Measurements from ENCODE around the gene DESI1.

The DESI1 gene

DNA sequence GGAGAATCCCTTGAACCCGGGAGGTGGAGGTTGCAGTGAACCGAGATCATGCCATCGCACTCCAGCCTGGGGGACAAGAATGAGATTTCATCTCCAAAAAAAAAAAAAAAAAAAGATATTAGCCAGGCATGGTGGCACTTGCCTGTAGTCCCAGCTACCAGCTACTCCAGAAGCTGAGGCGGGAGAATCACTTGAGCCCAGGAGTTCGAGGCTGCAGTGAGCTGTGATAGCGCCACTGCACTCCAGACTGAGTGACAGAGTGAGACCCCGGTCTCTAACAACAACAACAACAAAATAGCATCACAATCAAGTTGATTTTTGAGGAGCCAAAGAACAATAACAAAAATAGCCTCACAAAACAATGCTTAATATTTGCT is 33.5 kb downstream of the DESI1 start:
- peaks cover 3 to 37% of the 10 kb centered on the region in 2 experiments; a peak in 2 of 3 replicates for H3K36me3 ChIP-seq (ENCODE audit: control insufficient read depth in 2 of 2, insufficient read depth in 1 of 2, low read length in 2 of 2)
- H3K27ac ChIP-seq (ENCODE audit: extremely low read depth, low read depth, low read length), result no peak overlapping the region
- TF ChIP-seq, protein P1, sequence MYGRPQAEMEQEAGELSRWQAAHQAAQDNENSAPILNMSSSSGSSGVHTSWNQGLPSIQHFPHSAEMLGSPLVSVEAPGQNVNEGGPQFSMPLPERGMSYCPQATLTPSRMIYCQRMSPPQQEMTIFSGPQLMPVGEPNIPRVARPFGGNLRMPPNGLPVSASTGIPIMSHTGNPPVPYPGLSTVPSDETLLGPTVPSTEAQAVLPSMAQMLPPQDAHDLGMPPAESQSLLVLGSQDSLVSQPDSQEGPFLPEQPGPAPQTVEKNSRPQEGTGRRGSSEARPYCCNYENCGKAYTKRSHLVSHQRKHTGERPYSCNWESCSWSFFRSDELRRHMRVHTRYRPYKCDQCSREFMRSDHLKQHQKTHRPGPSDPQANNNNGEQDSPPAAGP (tag by site-specific recombination; IDR thresholded peaks at IDR 0.05), result no peak
- TF ChIP-seq, protein P2, sequence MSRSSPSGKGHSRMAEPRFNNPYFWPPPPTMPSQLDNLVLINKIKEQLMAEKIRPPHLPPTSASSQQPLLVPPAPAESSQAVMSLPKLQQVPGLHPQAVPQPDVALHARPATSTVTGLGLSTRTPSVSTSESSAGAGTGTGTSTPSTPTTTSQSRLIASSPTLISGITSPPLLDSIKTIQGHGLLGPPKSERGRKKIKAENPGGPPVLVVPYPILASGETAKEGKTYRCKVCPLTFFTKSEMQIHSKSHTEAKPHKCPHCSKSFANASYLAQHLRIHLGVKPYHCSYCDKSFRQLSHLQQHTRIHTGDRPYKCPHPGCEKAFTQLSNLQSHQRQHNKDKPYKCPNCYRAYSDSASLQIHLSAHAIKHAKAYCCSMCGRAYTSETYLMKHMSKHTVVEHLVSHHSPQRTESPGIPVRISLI (tag by site-specific recombination; IDR thresholded peaks at IDR 0.05), result peak; percentile 48; the same call in 1 of the 2 replicates
- TF ChIP-seq OSR2 (tag by site-specific recombination; IDR thresholded peaks at IDR 0.05) (peak; percentile 69), ZNF2 (tag by site-specific recombination; IDR thresholded peaks at IDR 0.05) (no peak), ZNF394 (tag by site-specific recombination; IDR thresholded peaks at IDR 0.05; ENCODE audit: borderline replicate concordance) (peak; percentile 80; the same call in 1 of the 2 replicates)
- H3K9me3 ChIP-seq (ENCODE audit: control insufficient read depth, insufficient read depth, low read depth, low read length), result no peaks in the 10 kb centered on the region
- H3K4me1 ChIP-seq (ENCODE audit: control insufficient read depth, insufficient read depth, low read length), result peaks cover 12% of the 10 kb centered on the region
- CTCF ChIA-PET, result interaction anchor here (0.7 to 4.7 kb wide), 3 partner anchors 9 to 79 kb away, joined by 3 to 23 read pairs (median 6); no protein-coding TSS in a partner anchor
- H3K4me3 ChIP-seq (ENCODE audit: low read depth, low read length), result no peak overlapping the region
- POLR2A ChIA-PET, result interaction anchor here (0.6 to 0.7 kb wide), 3 partner anchors 21 to 110 kb away, joined by 4 to 6 read pairs (median 4); no protein-coding TSS in a partner anchor

DNA sequence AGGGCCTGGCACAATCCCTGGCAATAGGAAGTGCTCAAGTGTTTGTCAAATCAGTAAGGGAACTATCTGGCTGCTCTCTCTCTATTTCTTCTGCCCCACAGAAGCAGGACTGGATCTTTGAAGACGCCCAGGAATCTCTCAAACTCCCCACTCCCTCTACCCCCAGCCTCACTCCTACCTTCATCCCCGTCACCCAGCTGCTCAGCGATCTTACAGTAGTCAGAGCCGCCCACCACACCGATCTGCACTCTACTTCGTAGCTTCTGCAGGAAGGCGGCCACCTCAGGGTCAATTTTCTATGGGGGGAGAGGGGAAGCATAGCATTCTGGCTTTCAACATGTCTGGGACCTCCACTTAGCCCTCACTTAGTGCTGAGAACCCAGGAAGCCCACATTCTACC is 34.9 kb downstream of the DESI1 start:
- peaks cover 8 to 41% of the 10 kb centered on the region in 2 experiments; a peak in 2 of 3 replicates for H3K36me3 ChIP-seq (ENCODE audit: control insufficient read depth in 2 of 2, insufficient read depth in 1 of 2, low read length in 2 of 2)
- no peak overlapping the region for H3K27ac ChIP-seq (ENCODE audit: extremely low read depth, low read depth, low read length)
- ChIA-PET CTCF (no interaction called here), POLR2A (interaction anchor here (1.1 kb wide), 1 partner anchor 15 kb away, joined by 4 read pairs; no protein-coding TSS in a partner anchor)
- H3K9me3 ChIP-seq (ENCODE audit: control insufficient read depth, insufficient read depth, low read depth, low read length), result no peaks in the 10 kb centered on the region
- TF ChIP-seq ZNF624 (tag by site-specific recombination; IDR thresholded peaks at IDR 0.05) (no peak), EGR2 (tag by site-specific recombination; IDR thresholded peaks at IDR 0.05; ENCODE audit: low read depth) (peak; percentile 71; the same call in 1 of the 2 replicates), ZFHX2 (tag by site-specific recombination; conservative IDR thresholded peaks at IDR 0.05) (0 out of 2 replicates have a peak, but pooled peaks have one; percentile 6)
- H3K4me3 ChIP-seq (ENCODE audit: low read depth, low read length), result no peak overlapping the region
- peaks cover 12% of the 10 kb centered on the region for H3K4me1 ChIP-seq (ENCODE audit: control insufficient read depth, insufficient read depth, low read length)

DNA sequence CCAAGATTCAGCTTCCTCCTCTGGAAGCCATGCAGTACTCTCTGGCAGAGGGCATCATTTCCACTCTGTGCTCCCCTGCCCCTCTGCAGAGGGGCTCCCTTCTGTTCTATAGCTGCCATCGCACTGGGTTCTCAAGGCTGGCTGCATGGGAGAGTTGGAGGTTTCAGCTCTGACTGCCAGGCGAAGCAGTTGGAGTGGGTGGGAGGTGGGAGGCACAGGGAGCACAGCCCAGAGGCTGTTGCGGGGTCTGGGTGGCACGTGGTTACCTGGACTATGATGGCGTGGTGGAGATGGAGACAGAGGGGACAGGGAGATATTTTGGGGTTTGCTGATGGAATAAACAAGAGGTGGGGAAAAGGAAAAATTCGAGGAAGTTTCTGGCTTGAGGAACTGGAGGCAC is 36.0 kb downstream of the DESI1 start:
- CTCF ChIA-PET, result interaction anchor here (1.1 kb wide), 1 partner anchor 13 kb away, joined by 4 read pairs; no protein-coding TSS in a partner anchor

DNA sequence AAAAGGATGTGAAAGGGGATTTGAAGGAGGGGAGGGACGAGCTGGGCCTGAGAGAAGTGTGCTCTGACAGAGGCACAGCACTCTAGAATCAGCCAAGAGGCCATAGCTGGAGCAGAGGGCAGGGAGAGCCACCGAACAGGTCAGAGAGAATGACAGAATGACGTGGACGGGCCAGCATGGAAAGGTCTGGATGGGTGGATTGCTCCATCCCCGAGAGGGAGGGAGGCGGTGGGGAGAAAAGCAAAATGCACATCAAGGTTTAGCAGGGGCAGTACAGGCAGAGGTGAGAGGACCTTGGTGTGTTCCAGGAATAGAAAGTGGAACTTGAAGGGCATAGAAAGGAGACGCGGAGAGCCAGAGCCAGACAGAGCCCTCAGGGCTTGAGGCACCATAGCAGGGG is 38.1 kb downstream of the DESI1 start:
- POLR2A ChIA-PET, result interaction anchor here (1.3 kb wide), 1 partner anchor 10 kb away, joined by 6 read pairs; no protein-coding TSS in a partner anchor
- peaks cover 8 to 70% of the 10 kb centered on the region in 2 experiments; a peak in 2 of 3 replicates for H3K36me3 ChIP-seq (ENCODE audit: control insufficient read depth in 2 of 2, insufficient read depth in 1 of 2, low read length in 2 of 2)
- no peaks in the 10 kb centered on the region for H3K9me3 ChIP-seq (ENCODE audit: control insufficient read depth, insufficient read depth, low read depth, low read length)
- CTCF ChIA-PET, result interaction anchor here (0.7 to 1.8 kb wide), 3 partner anchors 14 to 156 kb away, joined by 5 read pairs; no protein-coding TSS in a partner anchor
- H3K4me1 ChIP-seq (ENCODE audit: control insufficient read depth, insufficient read depth, low read length), result peaks cover 4% of the 10 kb centered on the region
- H3K4me3 ChIP-seq (ENCODE audit: low read depth, low read length), result no peak overlapping the region
- no peak overlapping the region for H3K27ac ChIP-seq (ENCODE audit: extremely low read depth, low read depth, low read length)
- TF ChIP-seq ZNF585B (tag by site-specific recombination; IDR thresholded peaks at IDR 0.05) (no peak), ZNF701 (tag by site-specific recombination; IDR thresholded peaks at IDR 0.05) (no peak), ZNF133 (tag by site-specific recombination; IDR thresholded peaks at IDR 0.05) (no peak), ZBTB21 (tag by site-specific recombination; IDR thresholded peaks at IDR 0.05) (no peak), ZNF19 (tag by site-specific recombination; IDR thresholded peaks at IDR 0.05; ENCODE audit: low read depth) (no peak), ZNF596 (tag by site-specific recombination; IDR thresholded peaks at IDR 0.05) (no peak), ZNF76 (tag by site-specific recombination; IDR thresholded peaks at IDR 0.05; ENCODE audit: borderline replicate concordance, low read depth) (no peak), ZNF350 (tag by site-specific recombination; IDR thresholded peaks at IDR 0.05) (no peak), IKZF3 (tag by site-specific recombination; IDR thresholded peaks at IDR 0.05) (no peak), EGR2 (tag by site-specific recombination; IDR thresholded peaks at IDR 0.05; ENCODE audit: low read depth) (no peak), ZNF514 (tag by site-specific recombination; IDR thresholded peaks at IDR 0.05) (no peak), ZNF155 (tag by site-specific recombination; IDR thresholded peaks at IDR 0.05) (no peak), ZNF560 (tag by site-specific recombination; IDR thresholded peaks at IDR 0.05; ENCODE audit: borderline replicate concordance) (no peak), ZEB2 (tag by site-specific recombination; IDR thresholded peaks at IDR 0.05) (no peak), ZNF37A (tag by site-specific recombination; IDR thresholded peaks at IDR 0.05) (no peak)
- TF ChIP-seq, protein P3, sequence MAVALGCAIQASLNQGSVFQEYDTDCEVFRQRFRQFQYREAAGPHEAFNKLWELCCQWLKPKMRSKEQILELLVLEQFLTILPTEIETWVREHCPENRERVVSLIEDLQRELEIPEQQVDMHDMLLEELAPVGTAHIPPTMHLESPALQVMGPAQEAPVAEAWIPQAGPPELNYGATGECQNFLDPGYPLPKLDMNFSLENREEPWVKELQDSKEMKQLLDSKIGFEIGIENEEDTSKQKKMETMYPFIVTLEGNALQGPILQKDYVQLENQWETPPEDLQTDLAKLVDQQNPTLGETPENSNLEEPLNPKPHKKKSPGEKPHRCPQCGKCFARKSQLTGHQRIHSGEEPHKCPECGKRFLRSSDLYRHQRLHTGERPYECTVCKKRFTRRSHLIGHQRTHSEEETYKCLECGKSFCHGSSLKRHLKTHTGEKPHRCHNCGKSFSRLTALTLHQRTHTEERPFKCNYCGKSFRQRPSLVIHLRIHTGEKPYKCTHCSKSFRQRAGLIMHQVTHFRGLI (tag by site-specific recombination; IDR thresholded peaks at IDR 0.05), result no peak

More for the DNA sequence above, 36.0 kb downstream of the DESI1 start:
- H3K27ac ChIP-seq (ENCODE audit: extremely low read depth, low read depth, low read length), result no peak overlapping the region
- POLR2A ChIA-PET, result interaction anchor here (1.1 kb wide), 1 partner anchor 36 kb away, joined by 4 read pairs; the partner anchor contains the start of genes DESI1 and XRCC6
- H3K4me1 ChIP-seq (ENCODE audit: control insufficient read depth, insufficient read depth, low read length), result peaks cover 12% of the 10 kb centered on the region
- H3K9me3 ChIP-seq (ENCODE audit: control insufficient read depth, insufficient read depth, low read depth, low read length), result no peaks in the 10 kb centered on the region
- H3K4me3 ChIP-seq (ENCODE audit: low read depth, low read length), result no peak overlapping the region
- TF ChIP-seq ZNF175 (tag by site-specific recombination; IDR thresholded peaks at IDR 0.05) (no peak), PRDM1 (tag by site-specific recombination; IDR thresholded peaks at IDR 0.05) (no peak), ZNF585B (tag by site-specific recombination; IDR thresholded peaks at IDR 0.05) (no peak), ZFHX2 (tag by site-specific recombination; conservative IDR thresholded peaks at IDR 0.05) (peak; percentile 78), ZNF600 (tag by site-specific recombination; IDR thresholded peaks at IDR 0.05) (no peak), ZNF341 (tag by site-specific recombination; IDR thresholded peaks at IDR 0.05; ENCODE audit: low read depth) (0 out of 2 replicates have a peak, but pooled peaks have one; percentile 36), EGR2 (tag by site-specific recombination; IDR thresholded peaks at IDR 0.05; ENCODE audit: low read depth) (peak; percentile 83)
- peaks cover 8 to 48% of the 10 kb centered on the region in 2 experiments; a peak in 2 of 3 replicates for H3K36me3 ChIP-seq (ENCODE audit: control insufficient read depth in 2 of 2, insufficient read depth in 1 of 2, low read length in 2 of 2)
